ENCODE data around the gene STK33.

GRCh38 chr11:8372641-8373381 lies 221.2 kb downstream of the STK33 start:
- no peak for TF ChIP-seq CTCF (IDR thresholded peaks at IDR 0.05; ENCODE audit: low read length)
- no peak for TF ChIP-seq EZH2 (IDR thresholded peaks at IDR 0.05; ENCODE audit: borderline replicate concordance, low read length)
